ENCODE measurements around the gene SV2B.

The SV2B gene

DNA sequence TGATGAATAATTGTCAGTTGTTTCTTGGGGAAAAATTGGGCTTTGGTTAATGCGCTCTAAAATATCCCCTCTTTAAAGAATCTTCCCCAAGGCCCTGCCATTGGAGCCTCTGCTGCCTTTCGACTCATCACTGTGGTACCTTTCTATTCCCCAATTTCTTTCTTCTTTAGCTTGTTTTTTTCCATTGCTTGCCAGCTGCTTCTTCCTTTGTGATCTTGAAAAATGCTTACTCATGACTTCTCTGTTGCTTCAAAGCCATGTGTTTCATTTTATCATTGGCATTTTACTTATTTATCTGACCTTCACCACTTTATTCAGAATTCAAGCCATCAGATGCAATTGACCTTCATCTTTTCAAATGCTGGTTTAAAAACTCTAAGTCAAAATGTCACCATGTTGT is 84.4 kb downstream of the SV2B start:
- DNase-seq (ENCODE audit: extremely low read depth in 1 of 2, low read depth in 1 of 2), result no peak

DNA sequence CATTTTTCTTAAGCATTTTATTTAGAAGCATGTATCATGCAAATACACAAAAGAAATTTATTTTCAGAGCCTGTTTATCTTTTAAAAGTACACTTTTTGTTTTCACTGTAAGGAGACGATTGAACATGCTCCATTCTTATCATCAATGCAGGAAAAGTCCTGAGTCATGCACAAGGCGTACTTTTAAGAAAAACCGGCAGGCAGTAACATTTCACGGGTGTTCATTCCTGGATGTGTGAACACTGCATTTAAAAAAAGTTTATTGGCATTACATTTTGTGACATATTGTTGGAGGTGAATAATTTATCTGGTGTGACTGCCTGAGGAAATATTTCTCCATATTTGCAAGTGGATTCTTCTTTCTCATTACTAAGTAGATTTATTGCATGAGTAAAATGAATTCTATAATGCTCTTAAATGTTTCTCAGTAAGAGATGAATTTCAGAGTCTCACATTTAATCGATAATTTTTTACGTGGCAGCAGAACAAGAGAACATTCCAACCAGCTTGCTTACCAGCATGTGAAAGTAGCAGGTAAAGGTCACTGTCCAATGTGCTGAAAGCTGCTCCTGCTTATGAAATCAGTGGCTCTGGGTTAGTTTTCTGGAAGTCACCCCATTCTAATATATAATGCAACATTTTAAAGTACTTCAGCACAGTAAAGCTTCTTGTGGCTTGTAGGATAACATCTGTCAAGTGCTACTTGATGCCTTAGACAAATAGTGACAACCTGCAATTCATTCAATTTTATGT is 87.0 kb downstream of the SV2B start:
- no peak for DNase-seq (ENCODE audit: extremely low read depth in 1 of 2, low read depth in 1 of 2)

GRCh38 chr15:91192285-91192684 is 92.2 kb downstream of the SV2B start:
- no peak for DNase-seq (ENCODE audit: extremely low read depth in 1 of 2, low read depth in 1 of 2)

GRCh38 chr15:91192690-91193377 is 92.8 kb downstream of the SV2B start:
- no peak for DNase-seq (ENCODE audit: extremely low read depth in 1 of 2, low read depth in 1 of 2)

DNA sequence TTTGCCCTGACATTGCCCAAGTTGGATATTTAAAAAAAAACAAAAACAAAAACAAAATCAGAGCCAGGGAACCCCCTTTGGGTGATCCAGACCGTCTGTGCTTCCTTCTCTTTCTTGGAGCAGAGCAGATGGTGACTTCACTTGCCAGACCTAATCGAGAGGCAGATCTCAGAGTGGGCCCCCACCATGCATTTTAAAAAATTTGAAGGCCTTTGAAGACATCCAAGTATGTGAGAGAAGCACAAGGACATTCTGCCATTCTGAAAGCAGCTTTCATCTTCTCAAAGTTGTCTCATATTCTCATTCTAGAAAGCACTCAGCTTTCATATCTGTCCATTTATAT is 93.3 kb downstream of the SV2B start:
- DNase-seq (ENCODE audit: extremely low read depth in 1 of 2, low read depth in 1 of 2), result no peak

DNA sequence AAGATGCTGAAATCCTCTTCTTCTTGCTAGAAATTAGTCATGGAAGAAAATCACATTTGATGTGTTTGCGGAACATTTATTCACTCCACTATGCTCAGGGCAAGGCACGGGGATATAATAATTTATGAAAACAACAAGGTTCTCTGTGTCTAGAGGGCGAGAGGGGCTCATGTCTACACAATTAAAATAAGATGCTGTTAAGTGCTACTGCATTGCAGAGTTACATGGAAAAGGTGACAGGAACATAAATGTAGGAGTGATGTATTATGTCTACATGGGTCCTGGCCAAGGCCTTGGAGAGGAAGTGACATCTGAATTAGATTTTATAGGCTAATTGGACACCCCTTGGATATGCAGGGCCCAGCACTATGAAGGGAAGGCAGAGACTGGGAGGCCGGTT is 96.1 kb downstream of the SV2B start:
- DNase-seq (ENCODE audit: extremely low read depth in 1 of 2, low read depth in 1 of 2), result no peak

- no peak for DNase-seq (ENCODE audit: extremely low read depth in 1 of 2, low read depth in 1 of 2)
These were observed 96.7 kb downstream of the SV2B start for GRCh38 chr15:91196768-91197167.

DNA sequence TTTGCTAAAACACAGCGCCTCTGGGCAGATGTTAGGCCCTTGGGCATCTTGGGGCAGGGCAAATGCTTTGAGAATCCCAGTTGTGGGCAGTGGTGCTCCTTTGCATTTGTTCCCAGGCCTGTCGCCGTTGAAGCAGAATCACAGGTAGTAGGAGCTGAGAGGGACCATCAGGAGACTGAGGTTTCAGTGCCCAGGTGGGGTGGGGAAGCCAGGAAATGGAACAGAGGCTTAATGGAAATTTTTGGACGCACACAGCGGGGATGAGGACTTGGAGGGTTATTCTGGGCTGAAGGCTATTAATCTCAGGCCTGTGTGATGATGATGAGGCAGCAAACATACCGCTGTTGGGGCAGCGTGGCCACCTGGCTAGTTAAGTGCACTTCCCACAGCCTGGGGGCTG is 99.5 kb downstream of the SV2B start:
- no peak for DNase-seq (ENCODE audit: extremely low read depth in 1 of 2, low read depth in 1 of 2)

- DNase-seq (ENCODE audit: extremely low read depth in 1 of 2, low read depth in 1 of 2), result no peak
These were observed 100.2 kb downstream of the SV2B start for GRCh38 chr15:91200101-91200754.

GRCh38 chr15:91202510-91203102 is 102.5 kb downstream of the SV2B start:
- no peak for DNase-seq (ENCODE audit: extremely low read depth in 1 of 2, low read depth in 1 of 2)

GRCh38 chr15:91203619-91204203 is 103.7 kb downstream of the SV2B start:
- no peak for DNase-seq (ENCODE audit: extremely low read depth in 1 of 2, low read depth in 1 of 2)

- no peak for DNase-seq (ENCODE audit: extremely low read depth in 1 of 2, low read depth in 1 of 2)
These were observed 108.3 kb downstream of the SV2B start for GRCh38 chr15:91208371-91208770.

DNA sequence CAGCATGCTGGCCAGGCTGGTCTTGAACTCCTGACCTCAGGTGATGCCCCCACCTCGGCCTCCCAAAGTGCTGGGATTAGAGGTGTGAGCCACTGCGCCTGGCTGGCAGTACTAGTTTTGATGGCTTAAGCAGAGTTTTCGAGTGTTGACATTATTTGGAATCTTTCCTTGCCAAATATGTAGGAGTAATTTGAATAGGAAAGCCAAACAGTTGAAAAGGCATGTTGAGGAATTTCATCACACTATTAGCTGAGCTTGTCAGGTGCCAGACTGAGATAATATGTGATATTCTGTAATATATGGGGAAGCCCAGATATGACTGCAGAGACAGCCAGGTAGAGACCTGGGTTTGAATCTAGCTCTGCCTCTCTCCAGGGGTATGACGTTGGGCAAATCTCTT is 109.3 kb downstream of the SV2B start:
- DNase-seq (ENCODE audit: extremely low read depth in 1 of 2, low read depth in 1 of 2), result no peak

- no peak for DNase-seq (ENCODE audit: extremely low read depth in 1 of 2, low read depth in 1 of 2)
These were observed 109.7 kb downstream of the SV2B start for GRCh38 chr15:91209726-91210125.

GRCh38 chr15:91214675-91215590 is 114.9 kb downstream of the SV2B start:
- DNase-seq (ENCODE audit: extremely low read depth in 1 of 2, low read depth in 1 of 2), result no peak

- DNase-seq (ENCODE audit: extremely low read depth in 1 of 2, low read depth in 1 of 2), result no peak
These were observed 115.9 kb downstream of the SV2B start for GRCh38 chr15:91216000-91216399.

DNA sequence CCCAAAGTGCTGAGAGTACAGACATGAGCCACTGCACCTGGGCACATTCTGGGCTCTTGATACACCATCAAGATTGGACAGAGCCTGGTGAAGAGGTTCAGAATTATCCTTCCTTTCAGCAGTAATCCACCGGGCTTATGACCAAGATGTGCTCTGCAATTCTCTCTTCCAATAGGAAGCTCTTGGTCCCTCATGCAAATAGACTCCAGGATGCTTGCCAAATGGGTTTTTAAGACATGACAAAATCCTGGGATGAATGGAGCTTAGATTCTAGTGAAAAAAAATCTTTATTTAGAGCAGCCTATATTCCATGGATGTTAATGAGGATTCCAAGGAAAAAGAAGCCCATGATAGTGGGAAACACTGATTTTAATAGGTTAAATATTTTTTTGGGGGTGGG is 119.1 kb downstream of the SV2B start:
- DNase-seq (ENCODE audit: extremely low read depth in 1 of 2, low read depth in 1 of 2), result no peak

- no peak for DNase-seq (ENCODE audit: extremely low read depth in 1 of 2, low read depth in 1 of 2)
These were observed 122.0 kb downstream of the SV2B start for GRCh38 chr15:91222052-91222451.

DNA sequence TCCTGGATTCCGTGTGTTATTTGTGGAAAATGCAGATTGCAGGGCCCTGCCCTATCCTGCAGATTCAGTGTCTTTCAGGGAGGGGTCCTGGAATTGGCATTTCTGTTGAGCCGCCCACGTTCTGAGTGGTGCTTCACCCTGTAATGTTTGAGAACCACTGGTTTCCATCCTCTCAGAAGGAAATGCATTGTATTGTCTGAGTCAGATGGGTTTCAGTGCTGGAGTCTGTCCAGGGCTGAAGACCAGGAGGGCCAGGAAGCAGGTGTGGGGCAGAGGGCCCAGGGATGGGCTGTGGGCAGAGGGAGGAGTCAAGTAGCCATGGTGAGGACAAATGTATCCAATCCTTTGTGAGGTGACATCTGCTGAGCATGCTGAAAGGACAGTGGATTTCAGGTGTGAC is 123.8 kb downstream of the SV2B start:
- DNase-seq (ENCODE audit: extremely low read depth in 1 of 2, low read depth in 1 of 2), result no peak

DNA sequence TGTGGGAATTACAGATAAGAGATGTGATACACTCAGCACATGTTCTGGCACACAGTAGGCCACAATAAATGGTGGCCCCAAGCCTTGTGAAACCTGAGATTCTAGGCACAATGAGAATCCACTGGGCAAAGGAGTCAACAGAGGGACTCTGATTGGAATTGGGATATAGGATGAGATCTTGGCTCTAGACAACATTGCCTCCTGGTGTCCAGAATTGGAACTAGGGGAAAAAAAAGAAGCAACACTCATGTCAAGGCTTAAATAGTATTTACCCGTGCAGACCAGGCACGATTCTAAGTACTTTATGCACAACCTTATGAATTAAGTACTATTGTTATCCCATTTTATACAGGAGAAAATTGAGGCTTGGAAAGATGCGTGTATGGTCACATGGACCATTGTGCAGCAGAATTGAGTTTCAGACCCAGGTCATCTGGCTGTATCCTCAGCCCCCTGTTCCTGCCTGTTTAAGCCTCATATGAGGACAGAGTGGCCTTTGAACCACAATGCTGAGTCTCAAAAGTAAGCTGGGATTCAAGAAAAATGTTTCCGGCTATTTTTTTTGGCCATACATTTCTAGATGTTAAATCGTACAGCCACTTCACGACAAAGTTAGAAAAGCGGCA is 124.8 kb downstream of the SV2B start:
- no peak for DNase-seq (ENCODE audit: extremely low read depth in 1 of 2, low read depth in 1 of 2)
